ENCODE measurements around the gene OTUD3.

OTUD3 gene

GRCh38 chr1:19932866-19933265 lies 50.7 kb downstream of the OTUD3 start:
- no peak for TF ChIP-seq CTCF (IDR thresholded peaks at IDR 0.05; ENCODE audit: control insufficient read depth, insufficient read depth, low read depth, low read length, missing control alignments)
- H3K4me3 ChIP-seq (ENCODE audit: control insufficient read depth, low read depth, low read length): no peak overlapping the region
- DNase-seq (ENCODE audit: low read depth): no peak

- DNase-seq (ENCODE audit: low read depth): no peak
- no peak overlapping the region for H3K4me3 ChIP-seq (ENCODE audit: control insufficient read depth, low read depth, low read length)
- no peak for TF ChIP-seq CTCF (IDR thresholded peaks at IDR 0.05; ENCODE audit: control insufficient read depth, insufficient read depth, low read depth, low read length, missing control alignments)
Observed at GRCh38 chr1:19934336-19934735, 52.1 kb downstream of the OTUD3 start.

GRCh38 chr1:19936061-19936750 lies 54.0 kb downstream of the OTUD3 start:
- TF ChIP-seq CTCF (IDR thresholded peaks at IDR 0.05; ENCODE audit: control insufficient read depth, insufficient read depth, low read depth, low read length, missing control alignments): no peak
- DNase-seq (ENCODE audit: low read depth): no peak
- no peak overlapping the region for H3K4me3 ChIP-seq (ENCODE audit: control insufficient read depth, low read depth, low read length)

- H3K4me3 ChIP-seq (ENCODE audit: control insufficient read depth, low read depth, low read length): no peak overlapping the region
- TF ChIP-seq CTCF (IDR thresholded peaks at IDR 0.05; ENCODE audit: control insufficient read depth, insufficient read depth, low read depth, low read length, missing control alignments): no peak
- no peak for DNase-seq (ENCODE audit: low read depth)
Observed at GRCh38 chr1:19938472-19938871, 56.3 kb downstream of the OTUD3 start.

- DNase-seq (ENCODE audit: low read depth): no peak
- no peak overlapping the region for H3K4me3 ChIP-seq (ENCODE audit: control insufficient read depth, low read depth, low read length)
- no peak for TF ChIP-seq CTCF (IDR thresholded peaks at IDR 0.05; ENCODE audit: control insufficient read depth, insufficient read depth, low read depth, low read length, missing control alignments)
Observed at GRCh38 chr1:19940486-19941205, 58.5 kb downstream of the OTUD3 start.

- no peak for DNase-seq (ENCODE audit: low read depth)
- no peak for TF ChIP-seq CTCF (IDR thresholded peaks at IDR 0.05; ENCODE audit: control insufficient read depth, insufficient read depth, low read depth, low read length, missing control alignments)
Observed at GRCh38 chr1:19941206-19941568, 59.0 kb downstream of the OTUD3 start.

More at GRCh38 chr1:19941206-19941568, 59.0 kb downstream of the OTUD3 start:
- no peak overlapping the region for H3K4me3 ChIP-seq (ENCODE audit: control insufficient read depth, low read depth, low read length)
